Smooth muscle cell (in vitro differentiated cells): ENCODE results near the gene BMPER. TPM values are rescaled to one million over a fixed set of nuclear protein-coding genes. Genes with fewer than 3 reads are reported as not detected.

Experiments
- DNase-seq: peaks from one replicate; lab custom pipeline; 2025; ENCODE audit not compliant: unreplicated experiment; lab: John Stamatoyannopoulos, UW
- H2AFZ ChIP-seq: fragments of 200-600 bp; sonication (generic); 2 replicates; pipeline ENCODE4 v1.6.0; 2016; ENCODE audit warnings: antibody characterized with exemption, low read depth, mild to moderate bottlenecking
- H3F3A ChIP-seq: fragments of 200-600 bp; sonication (generic); 2 replicates; pipeline ENCODE4 v1.6.0; 2017; ENCODE audit warnings: antibody characterized with exemption, low read depth
- H3K27ac ChIP-seq: fragments of 200-600 bp; sonication (generic); 2 replicates; pipeline ENCODE4 v1.5.1; 2016; ENCODE audit warnings: low read depth, mild to moderate bottlenecking
- H3K27me3 ChIP-seq: fragments of 200-600 bp; sonication (generic); 2 replicates; pipeline ENCODE4 v1.6.1; 2016; ENCODE audit warnings: low read depth, mild to moderate bottlenecking
- H3K36me3 ChIP-seq: fragments of 200-600 bp; sonication (generic); 2 replicates; pipeline ENCODE4 v1.5.1; 2016; ENCODE audit warnings: low read depth
- H3K4me1 ChIP-seq: fragments of 200-600 bp; sonication (generic); 2 replicates; pipeline ENCODE4 v1.5.1; 2016; ENCODE audit warnings: low read depth
- H3K4me2 ChIP-seq: fragments of 200-600 bp; sonication (generic); 2 replicates; pipeline ENCODE4 v1.6.0; 2016; ENCODE audit warnings: mild to moderate bottlenecking
- H3K4me3 ChIP-seq: fragments of 200-600 bp; sonication (generic); 2 replicates; pipeline ENCODE4 v1.5.1; 2016; ENCODE audit warnings: mild to moderate bottlenecking
- H3K79me2 ChIP-seq: fragments of 200-600 bp; sonication (generic); 2 replicates; pipeline ENCODE4 v1.6.0; 2016; ENCODE audit warnings: low read depth, mild to moderate bottlenecking
- H3K9ac ChIP-seq: fragments of 200-600 bp; sonication (generic); 2 replicates; pipeline ENCODE4 v1.6.0; 2016; ENCODE audit warnings: low read depth
- H3K9me3 ChIP-seq: fragments of 200-600 bp; sonication (generic); replicated peaks from 2 replicates; pipeline ENCODE4 v1.5.1; 2016; ENCODE audit warnings: low read depth
- H4K20me1 ChIP-seq: fragments of 200-600 bp; sonication (generic); 2 replicates; pipeline ENCODE4 v1.6.0; 2016; ENCODE audit warnings: low read depth
- WGBS: methylation state at CpG from one replicate; pipeline ENCODE4 v1.1.7; 2016; ENCODE audit warnings: low lambda C conversion rate; 5-methylcytosine and 5-hydroxymethylcytosine counted together
- polyA plus RNA-seq: library from polyadenylated mRNA; unstranded; fragments of >200 nt; fragmentation: Nextera tagmentation; extraction: Ambion mirVana; gene quantifications from 2 replicates; pipeline ENCODE4 v1.2.1, GENCODE V29; 2016
- total RNA-seq: library from RNA; depleted of rRNA; stranded (reverse); fragments of >200 nt; gene quantifications from 2 replicates; pipeline ENCODE4 v1.2.3, GENCODE V29; 2014
- TF ChIP-seq, protein P1 (sequence below): fragments of 200-600 bp; sonication (generic); IDR thresholded peaks from 2 replicates; pipeline ENCODE4 v1.5.1; 2017; ENCODE audit warnings: borderline replicate concordance, mild to moderate bottlenecking, antibody characterized with exemption; ENCODE audit not compliant: insufficient read depth, poor library complexity, severe bottlenecking

The BMPER gene
- total and polyA plus RNA-seq, 2 experiments from 2014 or later: 3.0 to 21.9 TPM

DNA sequence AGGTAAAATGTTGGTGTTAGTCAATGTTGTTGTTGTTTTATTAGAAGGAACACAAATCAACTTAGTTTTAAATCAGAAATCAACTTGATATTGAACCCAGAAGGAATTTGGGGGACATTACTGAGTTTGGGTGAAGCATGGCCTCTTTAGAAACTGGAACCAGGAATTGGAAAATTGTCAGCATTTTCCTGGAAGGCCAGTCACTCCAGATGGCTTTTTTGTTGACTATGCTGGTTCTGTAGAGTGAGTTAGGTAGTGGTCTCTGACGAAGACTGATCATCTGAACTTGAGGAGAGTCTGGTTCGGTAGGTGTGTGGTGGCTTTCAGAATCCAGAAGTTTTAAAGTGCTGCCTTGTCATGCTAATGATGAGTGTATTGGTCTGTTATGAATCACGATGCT is 111.5 kb downstream of the BMPER start:
- H3K79me2 ChIP-seq: no peaks in the 10 kb centered on the region
- no peak overlapping the region for H3K9ac ChIP-seq
- DNase-seq: no peak
- no peaks in the 10 kb centered on the region for H3K36me3 ChIP-seq
- H4K20me1 ChIP-seq: no peaks in the 10 kb centered on the region
- H3K27ac ChIP-seq: no peak overlapping the region
- TF ChIP-seq, protein P1, sequence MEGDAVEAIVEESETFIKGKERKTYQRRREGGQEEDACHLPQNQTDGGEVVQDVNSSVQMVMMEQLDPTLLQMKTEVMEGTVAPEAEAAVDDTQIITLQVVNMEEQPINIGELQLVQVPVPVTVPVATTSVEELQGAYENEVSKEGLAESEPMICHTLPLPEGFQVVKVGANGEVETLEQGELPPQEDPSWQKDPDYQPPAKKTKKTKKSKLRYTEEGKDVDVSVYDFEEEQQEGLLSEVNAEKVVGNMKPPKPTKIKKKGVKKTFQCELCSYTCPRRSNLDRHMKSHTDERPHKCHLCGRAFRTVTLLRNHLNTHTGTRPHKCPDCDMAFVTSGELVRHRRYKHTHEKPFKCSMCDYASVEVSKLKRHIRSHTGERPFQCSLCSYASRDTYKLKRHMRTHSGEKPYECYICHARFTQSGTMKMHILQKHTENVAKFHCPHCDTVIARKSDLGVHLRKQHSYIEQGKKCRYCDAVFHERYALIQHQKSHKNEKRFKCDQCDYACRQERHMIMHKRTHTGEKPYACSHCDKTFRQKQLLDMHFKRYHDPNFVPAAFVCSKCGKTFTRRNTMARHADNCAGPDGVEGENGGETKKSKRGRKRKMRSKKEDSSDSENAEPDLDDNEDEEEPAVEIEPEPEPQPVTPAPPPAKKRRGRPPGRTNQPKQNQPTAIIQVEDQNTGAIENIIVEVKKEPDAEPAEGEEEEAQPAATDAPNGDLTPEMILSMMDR: no peak
- H3K9me3 ChIP-seq: no peaks in the 10 kb centered on the region
- 97% methylated on average over 3 of the region's 3 CpGs for WGBS
- no peak overlapping the region for H3K4me2 ChIP-seq
- no peaks in the 10 kb centered on the region for H3K27me3 ChIP-seq
- peaks cover 5% of the 10 kb centered on the region for H3K4me1 ChIP-seq
- H2AFZ ChIP-seq: no peak overlapping the region
- no peaks in the 10 kb centered on the region for H3F3A ChIP-seq
- no peak overlapping the region for H3K4me3 ChIP-seq

DNA sequence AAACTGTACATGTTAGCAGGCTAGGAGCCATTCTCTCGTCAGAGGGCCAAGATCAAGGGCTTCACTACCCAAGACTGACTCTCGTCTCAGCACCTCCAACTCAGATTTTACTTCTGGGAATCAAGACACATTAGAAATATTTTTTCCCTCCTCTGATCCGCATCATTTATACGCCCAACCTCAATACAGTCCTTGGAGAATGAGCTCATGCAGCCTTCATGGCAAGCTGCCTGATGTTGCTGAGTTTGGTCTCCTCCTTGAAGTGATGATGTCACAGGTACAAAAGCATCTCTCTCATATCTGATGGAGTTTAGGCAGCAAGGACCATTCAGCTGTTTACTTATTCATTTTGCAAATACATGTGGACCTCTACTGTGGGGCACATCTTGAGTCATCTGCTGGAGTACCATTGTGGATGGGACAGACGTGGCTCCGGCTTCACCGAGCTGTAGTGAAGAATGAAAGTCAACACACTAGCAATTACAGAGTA is 114.0 kb downstream of the BMPER start:
- Histone ChIP-seq H3K9ac (no peak overlapping the region), H3K4me1 (peaks cover 5% of the 10 kb centered on the region), H3K27me3 (no peaks in the 10 kb centered on the region), H3K9me3 (no peaks in the 10 kb centered on the region), H3K4me2 (no peak overlapping the region), H3K79me2 (no peaks in the 10 kb centered on the region), H3K36me3 (no peaks in the 10 kb centered on the region), H3K27ac (no peak overlapping the region), H3F3A (no peaks in the 10 kb centered on the region), H2AFZ (no peak overlapping the region), H3K4me3 (no peak overlapping the region), H4K20me1 (no peaks in the 10 kb centered on the region)
- no peak for DNase-seq
- 92% methylated on average over 7 of the region's 7 CpGs for WGBS
- TF ChIP-seq, protein P1: no peak

DNA sequence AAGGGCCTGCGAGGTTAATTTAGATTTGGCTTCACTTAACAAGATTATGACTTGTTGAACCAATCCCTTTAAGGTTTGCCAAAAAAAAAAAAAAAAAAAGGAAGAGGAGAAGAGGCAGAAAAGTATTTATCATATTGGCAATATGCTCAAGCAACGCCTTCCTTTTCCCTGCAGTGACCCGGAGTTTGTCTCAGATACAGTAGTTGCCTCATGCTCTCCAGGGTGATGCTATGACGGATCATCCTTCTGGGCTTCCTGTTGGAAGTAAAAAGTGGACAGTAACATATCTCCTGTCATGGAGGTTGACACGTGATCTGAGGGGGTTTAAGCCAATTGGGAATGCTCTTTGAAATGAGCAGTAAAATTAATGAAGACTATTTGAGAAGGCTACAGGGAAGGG is 117.3 kb downstream of the BMPER start:
- H2AFZ ChIP-seq: no peak overlapping the region
- DNase-seq: no peak
- no peaks in the 10 kb centered on the region for H3F3A ChIP-seq
- no peaks in the 10 kb centered on the region for H3K9me3 ChIP-seq
- no peak overlapping the region for H3K4me3 ChIP-seq
- no peaks in the 10 kb centered on the region for H4K20me1 ChIP-seq
- no peak overlapping the region for H3K9ac ChIP-seq
- TF ChIP-seq, protein P1: no peak
- no peaks in the 10 kb centered on the region for H3K79me2 ChIP-seq
- H3K27ac ChIP-seq: no peak overlapping the region
- WGBS: 97% methylated on average over 5 of the region's 5 CpGs
- H3K36me3 ChIP-seq: no peaks in the 10 kb centered on the region
- no peaks in the 10 kb centered on the region for H3K27me3 ChIP-seq
- no peak overlapping the region for H3K4me2 ChIP-seq
- H3K4me1 ChIP-seq: peaks cover 5% of the 10 kb centered on the region

DNA sequence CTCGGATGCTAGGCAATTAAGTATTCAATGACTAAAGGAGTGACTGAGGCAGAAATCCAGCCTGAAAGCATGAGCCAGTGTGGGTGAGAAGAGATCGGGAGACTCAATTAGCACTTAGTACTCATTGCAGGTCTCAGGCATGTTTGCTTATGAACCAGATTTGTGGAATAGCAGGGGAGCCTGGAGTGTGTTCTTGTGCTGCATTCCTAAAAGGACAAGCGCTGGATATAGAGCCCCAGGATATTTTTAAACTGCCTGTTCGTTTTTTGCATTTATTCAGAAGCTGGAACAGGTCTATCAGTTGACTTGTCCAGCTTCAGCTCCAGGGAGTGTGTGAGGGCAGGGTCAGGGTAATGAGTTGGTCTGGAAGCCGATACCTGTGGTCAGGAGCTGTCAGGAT is 120.3 kb downstream of the BMPER start:
- Histone ChIP-seq H3K27ac (no peak overlapping the region), H3K9ac (no peak overlapping the region), H4K20me1 (no peaks in the 10 kb centered on the region), H3K4me1 (no peaks in the 10 kb centered on the region), H2AFZ (no peak overlapping the region), H3K79me2 (no peaks in the 10 kb centered on the region), H3K4me2 (no peak overlapping the region), H3K9me3 (no peaks in the 10 kb centered on the region), H3K36me3 (no peaks in the 10 kb centered on the region), H3K27me3 (no peaks in the 10 kb centered on the region), H3K4me3 (no peak overlapping the region), H3F3A (no peaks in the 10 kb centered on the region)
- no peak for DNase-seq
- 73% methylated on average over 5 of the region's 5 CpGs for WGBS
- TF ChIP-seq, protein P1: no peak
